GM12875 (cell line): ENCODE measurements around the gene SLC22A16.

Experiments
- H3K4me3 ChIP-seq: one replicate; pipeline ENCODE4 v1.5.1; 2011; ENCODE audit warnings: low read depth, low read length, control low read depth
- TF ChIP-seq, protein P1 (sequence below): IDR thresholded peaks from 2 replicates; pipeline ENCODE4 v1.5.1; 2011; ENCODE audit warnings: low read depth, mild to moderate bottlenecking, control low read depth, inconsistent platforms, low read length, moderate library complexity, borderline replicate concordance; ENCODE audit not compliant: insufficient read depth

Gene SLC22A16

DNA sequence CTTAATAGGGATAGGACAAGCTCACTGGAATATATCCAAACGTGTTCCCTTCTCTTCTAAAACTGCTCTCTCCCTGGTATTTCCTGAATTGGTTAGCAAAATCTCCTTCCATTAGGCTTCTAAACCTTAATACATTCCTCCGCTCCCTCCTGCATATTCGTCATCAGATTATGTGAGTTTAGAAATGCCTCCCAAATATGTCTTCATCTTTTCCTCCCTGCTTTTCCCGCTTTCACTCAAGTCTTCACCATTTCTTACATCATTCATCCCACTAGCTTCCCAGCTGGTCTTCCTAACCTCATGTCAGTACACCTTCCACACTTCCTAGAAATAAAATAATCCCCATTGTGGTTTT is 26.9 kb downstream of the SLC22A16 start:
- TF ChIP-seq, protein P1, sequence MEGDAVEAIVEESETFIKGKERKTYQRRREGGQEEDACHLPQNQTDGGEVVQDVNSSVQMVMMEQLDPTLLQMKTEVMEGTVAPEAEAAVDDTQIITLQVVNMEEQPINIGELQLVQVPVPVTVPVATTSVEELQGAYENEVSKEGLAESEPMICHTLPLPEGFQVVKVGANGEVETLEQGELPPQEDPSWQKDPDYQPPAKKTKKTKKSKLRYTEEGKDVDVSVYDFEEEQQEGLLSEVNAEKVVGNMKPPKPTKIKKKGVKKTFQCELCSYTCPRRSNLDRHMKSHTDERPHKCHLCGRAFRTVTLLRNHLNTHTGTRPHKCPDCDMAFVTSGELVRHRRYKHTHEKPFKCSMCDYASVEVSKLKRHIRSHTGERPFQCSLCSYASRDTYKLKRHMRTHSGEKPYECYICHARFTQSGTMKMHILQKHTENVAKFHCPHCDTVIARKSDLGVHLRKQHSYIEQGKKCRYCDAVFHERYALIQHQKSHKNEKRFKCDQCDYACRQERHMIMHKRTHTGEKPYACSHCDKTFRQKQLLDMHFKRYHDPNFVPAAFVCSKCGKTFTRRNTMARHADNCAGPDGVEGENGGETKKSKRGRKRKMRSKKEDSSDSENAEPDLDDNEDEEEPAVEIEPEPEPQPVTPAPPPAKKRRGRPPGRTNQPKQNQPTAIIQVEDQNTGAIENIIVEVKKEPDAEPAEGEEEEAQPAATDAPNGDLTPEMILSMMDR = no peak
- H3K4me3 ChIP-seq = no peak overlapping the region

DNA sequence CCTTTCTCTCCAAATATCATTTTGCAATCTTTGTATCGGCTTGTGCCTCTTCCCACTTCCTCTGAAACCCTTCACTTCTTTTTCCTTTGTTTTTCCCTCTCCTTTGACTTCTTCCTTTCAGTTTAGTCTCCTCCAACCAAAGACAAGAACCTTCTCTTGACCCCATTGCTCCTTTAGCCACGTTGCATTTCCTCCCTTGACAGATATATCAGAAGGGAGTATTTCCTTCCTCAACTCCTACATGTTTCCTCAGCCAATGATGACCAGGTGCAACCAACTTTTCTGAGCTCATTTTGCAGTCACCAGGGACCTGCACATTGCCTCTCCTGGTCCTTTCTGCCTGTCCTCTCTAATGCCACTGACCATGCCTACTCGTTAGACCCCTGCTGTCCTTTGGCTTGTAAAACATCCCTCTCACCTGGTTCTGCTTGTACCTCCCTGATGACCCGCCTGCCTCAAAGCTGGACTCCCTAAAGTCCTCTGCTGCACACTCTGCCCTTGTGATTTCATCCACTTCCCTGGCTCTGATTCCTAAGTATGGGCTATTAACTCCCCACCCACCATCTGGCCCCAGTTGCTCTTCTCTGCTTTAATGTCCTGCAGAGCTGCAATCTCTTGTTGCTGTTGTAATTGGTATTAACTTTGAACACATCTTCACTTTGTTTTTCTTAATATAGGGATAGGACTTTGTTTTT is 27.4 kb downstream of the SLC22A16 start:
- TF ChIP-seq, protein P1 = no peak
- no peak overlapping the region for H3K4me3 ChIP-seq

DNA sequence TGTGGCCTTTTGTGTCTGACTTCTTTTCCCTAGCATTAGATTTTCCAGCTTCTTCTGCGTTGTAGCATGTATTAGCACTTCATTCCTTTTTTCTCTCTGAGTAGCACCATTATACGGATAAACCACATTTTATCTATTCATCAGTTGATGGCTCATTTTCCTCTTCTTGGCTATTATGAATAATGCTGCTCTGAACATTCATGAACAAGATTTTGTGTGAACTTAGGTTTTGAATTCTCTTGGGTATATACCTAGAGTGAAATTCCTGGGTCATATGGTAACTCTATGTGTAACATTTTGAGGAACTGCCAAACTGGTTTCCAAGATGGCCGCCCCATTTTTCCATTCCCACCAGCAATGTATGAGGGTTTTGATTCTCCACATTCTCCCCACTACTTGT is 28.7 kb downstream of the SLC22A16 start:
- TF ChIP-seq, protein P1 = no peak
- H3K4me3 ChIP-seq = no peak overlapping the region

DNA sequence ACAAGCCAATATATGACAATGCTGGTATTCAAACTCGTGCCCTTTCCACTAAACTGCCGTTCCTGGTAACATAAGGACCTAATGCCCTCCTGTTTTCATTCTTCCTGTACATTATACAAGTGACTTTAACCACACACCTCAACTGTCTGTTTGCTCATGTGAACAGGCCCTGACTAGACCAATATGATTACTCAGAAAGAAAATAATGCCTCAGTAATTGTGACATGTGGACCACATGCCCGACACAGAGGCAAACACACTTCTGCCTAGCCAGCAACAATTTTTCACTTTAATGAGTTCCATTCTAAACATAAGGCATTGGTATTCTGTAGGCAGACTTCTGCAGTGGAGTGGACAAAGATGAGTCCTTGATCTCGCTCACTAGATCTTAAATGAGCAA is 30.0 kb downstream of the SLC22A16 start:
- TF ChIP-seq, protein P1 = no peak
- no peak overlapping the region for H3K4me3 ChIP-seq

DNA sequence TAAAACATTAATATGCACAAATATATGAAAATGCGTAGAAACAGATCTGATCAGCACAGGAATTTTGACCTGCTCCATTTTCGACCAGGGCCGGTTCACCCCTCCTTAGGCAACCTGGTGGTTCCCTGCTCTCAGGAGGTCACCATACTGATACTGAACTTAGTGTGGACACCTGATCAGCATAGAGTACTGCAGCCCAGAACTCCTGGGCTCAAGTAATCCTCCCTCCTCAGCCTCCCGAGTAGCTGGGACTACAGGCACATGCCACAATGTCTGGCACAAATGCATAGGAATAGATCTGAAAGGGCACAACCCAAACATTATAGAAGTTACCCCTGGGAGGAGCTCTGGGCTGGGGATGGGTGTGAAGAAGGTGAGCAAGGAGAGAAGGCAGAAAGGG is 36.4 kb downstream of the SLC22A16 start:
- TF ChIP-seq, protein P1 = no peak
- H3K4me3 ChIP-seq = no peak overlapping the region

DNA sequence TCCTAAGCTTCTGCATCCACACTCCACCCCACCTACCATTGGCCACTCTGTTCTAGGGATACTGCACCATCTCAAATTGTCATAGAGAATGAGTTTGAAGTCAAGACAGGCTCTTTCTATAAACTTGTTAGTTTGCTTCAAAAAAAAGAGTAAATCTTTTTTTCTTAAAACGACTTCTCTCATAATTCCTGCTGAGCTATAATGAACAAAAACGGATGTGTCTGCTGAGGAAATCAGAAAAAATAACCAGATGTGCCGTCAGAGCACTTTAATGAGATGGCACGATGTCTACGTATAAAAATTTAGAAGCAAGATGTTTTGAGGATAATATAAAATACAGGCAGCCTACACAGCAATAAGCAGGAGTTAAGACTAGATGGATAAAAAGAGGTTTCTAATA is 37.1 kb downstream of the SLC22A16 start:
- TF ChIP-seq, protein P1 = no peak
- H3K4me3 ChIP-seq = no peak overlapping the region

DNA sequence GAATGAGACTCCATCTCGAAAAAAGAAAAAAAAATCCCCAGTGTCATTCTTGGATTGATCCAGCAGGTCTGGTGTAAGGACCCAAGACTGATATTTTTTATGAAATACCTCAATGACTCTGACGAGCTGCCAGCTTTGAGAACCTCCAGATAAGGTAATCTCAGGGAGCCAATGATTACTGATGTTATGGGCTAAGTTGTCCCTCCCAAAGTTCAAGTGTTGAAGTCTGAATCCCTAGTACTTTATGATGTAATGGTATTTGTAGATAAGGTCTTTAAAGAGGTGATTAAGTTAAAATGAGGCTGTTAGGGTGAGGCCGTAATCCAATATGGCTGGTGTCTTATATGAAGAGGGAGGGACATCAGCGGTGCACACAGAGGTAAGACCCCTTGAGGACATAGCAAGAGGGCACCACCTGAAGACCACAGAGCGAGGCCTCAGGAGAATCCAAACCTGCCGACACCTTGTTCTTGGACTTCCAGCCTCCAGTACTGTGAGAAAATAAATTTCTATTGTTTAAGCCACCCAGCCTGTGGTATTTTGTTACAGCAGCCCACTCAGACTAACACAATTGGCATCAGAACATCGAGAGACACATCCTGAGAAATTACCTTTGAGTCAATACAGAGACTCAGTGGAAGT is 41.3 kb downstream of the SLC22A16 start:
- TF ChIP-seq, protein P1 = no peak
- H3K4me3 ChIP-seq = no peak overlapping the region
